B cell (primary cell): ENCODE results near the gene IDS. TPM values are rescaled to one million over a fixed set of nuclear protein-coding genes. Genes with fewer than 3 reads are reported as not detected.
A peak's percentile ranks its signal among the peaks of the same experiment; 100 is the strongest.
"Not testable (repeated sequence)": the region's sequence is repeated elsewhere in the genome, so short reads cannot be mapped to it uniquely, and the experiment has no call there.

ENCODE experiments used
- ATAC-seq: fragments of 200-7000 bp; cut with Tn5 transposase; one replicate; pipeline ENCODE4 v1.10.0; 2021; ENCODE audit warnings: low read depth, mild to moderate bottlenecking, moderate number of reproducible peaks, moderate library complexity
- CTCF ChIA-PET: fragments of 350-600 bp; sonication (Branson Sonifier 250); formaldehyde crosslinking; loops from one replicate; lab custom pipeline; 2021; ENCODE audit warnings: antibody characterized with exemption, inconsistent platforms; lab: Charles Lee
- POLR2A ChIA-PET: fragments of 350-600 bp; sonication (Branson Sonifier 250); formaldehyde crosslinking; loops from one replicate; lab custom pipeline; 2021; ENCODE audit warnings: antibody characterized with exemption; lab: Charles Lee
- DNase-seq: peaks from one replicate; pipeline ENCODE4 v3.0.0; 2013
- H2AFZ ChIP-seq: 2 replicates; pipeline ENCODE4 v1.6.1; 2012; ENCODE audit warnings: mild to moderate bottlenecking, low read depth, low read length; ENCODE audit not compliant: insufficient read depth, poor library complexity, severe bottlenecking
- H3K27ac ChIP-seq, 2 donors: 1 replicate in 1 of 2; 2 replicates in 1 of 2; pipeline ENCODE4 v1.5.1; 2012 to 2013; ENCODE audit warnings: low read length in 2 of 2, mild to moderate bottlenecking in 2 of 2, moderate library complexity in 1 of 2
- H3K27me3 ChIP-seq, 4 experiments: fragments of 200-600 bp in 1 of 4; sonication (generic) in 1 of 4; replicated peaks in 1 of 4; 1 replicate in 2 of 4; 2 replicates in 2 of 4; pipeline versions ENCODE4 v1.6.1 to v1.7.0; 2013 to 2016; ENCODE audit warnings: low read length in 3 of 4, mild to moderate bottlenecking in 2 of 4, mixed read lengths in 1 of 4, moderate library complexity in 1 of 4; ENCODE audit not compliant: insufficient read depth in 4 of 4, control insufficient read depth in 3 of 4; ENCODE audit errors: control extremely low read depth in 1 of 4
- H3K36me3 ChIP-seq, 2 experiments: replicated peaks in 1 of 2; 1 replicate in 1 of 2; 2 replicates in 1 of 2; pipeline versions ENCODE4 v1.6.1 to v1.7.1; 2013; ENCODE audit warnings: low read length in 1 of 2; ENCODE audit not compliant: insufficient read depth in 2 of 2, control insufficient read depth in 1 of 2; ENCODE audit errors: control extremely low read depth in 1 of 2, extremely low read depth in 1 of 2
- H3K4me1 ChIP-seq, 2 donors: fragments of 200-600 bp in 1 of 2; sonication (generic) in 1 of 2; 1 replicate in 1 of 2; 2 replicates in 1 of 2; pipeline versions ENCODE4 v1.5.1 to v1.6.1; 2013 to 2017; ENCODE audit warnings: low read length in 2 of 2; ENCODE audit not compliant: control insufficient read depth in 2 of 2, insufficient read depth in 2 of 2
- H3K4me2 ChIP-seq: replicated peaks from 2 replicates; pipeline ENCODE3; 2012; ENCODE audit warnings: mild to moderate bottlenecking, low read depth, low read length; ENCODE audit not compliant: poor library complexity, severe bottlenecking
- H3K4me3 ChIP-seq, 5 experiments: fragments of 200-600 bp in 1 of 5; sonication (generic) in 1 of 5; 1 replicate in 3 of 5; 2 replicates in 2 of 5; pipeline versions ENCODE4 v1.5.1 to v1.7.0; 2011 to 2016; ENCODE audit warnings: low read length in 4 of 5, mild to moderate bottlenecking in 4 of 5, low read depth in 2 of 5, control low read depth in 1 of 5, moderate library complexity in 1 of 5; ENCODE audit not compliant: insufficient read depth in 1 of 5; ENCODE audit errors: control extremely low read depth in 1 of 5, extremely low read depth in 1 of 5
- H3K79me2 ChIP-seq: fragments of 200-600 bp; sonication (generic); one replicate; pipeline ENCODE4 v1.6.0; 2016; ENCODE audit warnings: low read length; ENCODE audit not compliant: control insufficient read depth, insufficient read depth
- H3K9ac ChIP-seq: fragments of 200-600 bp; sonication (generic); 2 replicates; pipeline ENCODE4 v1.6.1; 2017; ENCODE audit warnings: mild to moderate bottlenecking, low read length, moderate library complexity
- H3K9me3 ChIP-seq, 3 donors: one replicate each; pipeline versions ENCODE4 v1.6.1 to v1.7.1; 2013; ENCODE audit warnings: low read length in 2 of 3; ENCODE audit not compliant: control insufficient read depth in 2 of 3, insufficient read depth in 1 of 3; ENCODE audit errors: control extremely low read depth in 1 of 3
- H4K20me1 ChIP-seq: 2 replicates; pipeline ENCODE4 v1.6.0; 2012; ENCODE audit warnings: mild to moderate bottlenecking, low read length; ENCODE audit not compliant: insufficient read depth, control insufficient read depth, poor library complexity, severe bottlenecking
- H3K27ac Mint-ChIP-seq: one replicate; pipeline ENCODE4 v1.8.0; 2021; ENCODE audit warnings: mixed read lengths
- H3K27me3 Mint-ChIP-seq: one replicate; pipeline ENCODE4 v1.8.0; 2021; ENCODE audit warnings: mixed read lengths
- H3K4me1 Mint-ChIP-seq: one replicate; pipeline ENCODE4 v1.8.0; 2021; ENCODE audit warnings: mixed read lengths
- H3K4me3 Mint-ChIP-seq: one replicate; pipeline ENCODE4 v1.8.0; 2021; ENCODE audit warnings: mixed read lengths
- H3K9me3 Mint-ChIP-seq: one replicate; pipeline ENCODE4 v1.8.0; 2022; ENCODE audit warnings: mixed read lengths; ENCODE audit not compliant: insufficient read depth
- EZH2 ChIP-seq: IDR thresholded peaks from 2 replicates; pipeline ENCODE4 v1.6.1; 2012; ENCODE audit warnings: borderline replicate concordance, low read depth, mild to moderate bottlenecking, moderate library complexity, low read length; ENCODE audit not compliant: insufficient read depth, poor library complexity, severe bottlenecking
- WGBS: methylation state at CpG from one replicate; pipeline ENCODE4 v1.1.5; 2013; ENCODE audit warnings: missing lambda C conversion rate; ENCODE audit not compliant: insufficient coverage; 5-methylcytosine and 5-hydroxymethylcytosine counted together
- intact Hi-C: fragments of 100-400 bp; cut with micrococcal nuclease; formaldehyde crosslinking; loops from one replicate; pipeline ENCODE4 v1.10.0; 2022
- polyA plus RNA-seq: library from polyadenylated mRNA; depleted of rRNA; stranded (reverse); fragments of >200 nt; gene quantifications from 2 replicates; pipeline ENCODE4 v1.2.3, GENCODE V29; 2012
- total RNA-seq, 2 donors: library from RNA; stranded (reverse); fragments of 120-200 nt in 1 of 2; gene quantifications; 1 replicate in 1 of 2; 2 replicates in 1 of 2; pipeline versions ENCODE4 v1.2.3 to v1.2.4, GENCODE V29; 2013 to 2022
- TF ChIP-seq, protein P1 (sequence below): fragments of 200-600 bp; IDR thresholded peaks from one replicate; pipeline ENCODE4 v1.8.0; 2022; ENCODE audit warnings: antibody characterized with exemption, mild to moderate bottlenecking

IDS gene
- total and polyA plus RNA-seq, 2 donors (not counting 1 experiment from before 2014, with no cell fraction given): 85.3 to 169 TPM

DNA sequence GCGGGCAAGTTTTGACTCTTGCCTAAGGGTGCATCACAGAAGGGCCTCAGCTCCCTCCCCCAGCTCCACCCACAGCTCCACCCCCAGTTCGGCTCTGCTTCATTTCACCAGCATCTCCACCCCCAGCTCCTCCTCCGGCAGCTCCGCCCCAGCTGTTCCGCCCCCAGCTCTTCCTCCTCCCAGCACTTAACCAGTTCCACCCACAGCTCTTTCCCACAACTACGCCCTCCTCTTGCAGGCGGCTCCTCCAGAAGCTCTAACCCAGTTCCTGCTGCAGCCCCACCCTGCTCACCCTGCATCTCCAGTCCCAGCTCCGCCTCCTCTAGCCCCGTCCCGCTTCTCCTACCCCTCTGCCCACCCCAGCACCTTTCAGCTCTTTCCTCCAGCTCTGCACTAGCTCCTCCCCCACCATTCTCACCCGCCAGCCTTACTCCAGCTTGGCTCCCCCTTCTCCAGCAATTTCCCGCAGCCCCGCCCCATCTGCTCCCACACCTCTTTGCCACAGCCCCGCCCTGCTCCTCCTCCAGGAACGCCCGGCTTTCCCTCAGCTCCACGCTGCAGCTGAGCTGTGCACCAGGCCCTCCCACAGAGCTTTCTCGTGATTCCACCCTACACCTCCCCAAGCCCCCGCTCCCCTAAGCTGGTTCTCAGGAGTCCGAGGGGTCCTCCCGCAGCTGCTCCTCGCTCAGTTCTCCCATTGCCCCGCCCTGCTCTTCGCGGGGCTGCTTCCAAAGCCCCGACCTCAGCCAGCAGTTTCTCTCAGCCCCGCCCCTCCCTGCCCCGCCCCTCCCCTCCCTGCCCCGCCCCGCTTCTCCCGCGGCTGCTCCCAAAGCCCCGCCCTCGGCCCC, 34.4 kb upstream of the IDS start:
- peak overlapping the region; percentile 89 for H3K27ac Mint-ChIP-seq

DNA sequence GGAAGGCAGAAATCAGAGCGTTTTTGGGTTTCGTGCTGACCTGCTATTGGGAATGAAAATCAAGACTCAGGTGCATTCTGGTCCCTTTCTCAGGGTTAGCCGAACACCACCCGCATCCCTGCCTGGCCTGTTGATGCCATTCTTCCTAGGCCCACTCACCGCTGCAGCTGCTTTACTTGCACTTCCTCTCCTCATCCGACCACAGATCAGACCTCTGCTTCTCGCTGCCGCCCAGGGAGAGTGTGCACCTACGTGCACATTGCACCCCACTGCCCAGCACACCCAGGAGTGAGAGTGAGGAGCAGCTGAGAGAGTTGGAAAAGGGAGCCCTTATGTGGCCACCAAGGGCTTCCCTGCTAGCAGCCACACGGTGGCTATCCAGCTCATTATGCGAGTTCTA, 32.4 kb upstream of the IDS start:
- peaks cover 12% of the 10 kb centered on the region for H3K4me1 Mint-ChIP-seq
- not testable (repeated sequence) for H3K4me3 Mint-ChIP-seq

More for the DNA sequence above, 34.4 kb upstream of the IDS start:
- TF ChIP-seq EZH2: no peak
- TF ChIP-seq, protein P1, sequence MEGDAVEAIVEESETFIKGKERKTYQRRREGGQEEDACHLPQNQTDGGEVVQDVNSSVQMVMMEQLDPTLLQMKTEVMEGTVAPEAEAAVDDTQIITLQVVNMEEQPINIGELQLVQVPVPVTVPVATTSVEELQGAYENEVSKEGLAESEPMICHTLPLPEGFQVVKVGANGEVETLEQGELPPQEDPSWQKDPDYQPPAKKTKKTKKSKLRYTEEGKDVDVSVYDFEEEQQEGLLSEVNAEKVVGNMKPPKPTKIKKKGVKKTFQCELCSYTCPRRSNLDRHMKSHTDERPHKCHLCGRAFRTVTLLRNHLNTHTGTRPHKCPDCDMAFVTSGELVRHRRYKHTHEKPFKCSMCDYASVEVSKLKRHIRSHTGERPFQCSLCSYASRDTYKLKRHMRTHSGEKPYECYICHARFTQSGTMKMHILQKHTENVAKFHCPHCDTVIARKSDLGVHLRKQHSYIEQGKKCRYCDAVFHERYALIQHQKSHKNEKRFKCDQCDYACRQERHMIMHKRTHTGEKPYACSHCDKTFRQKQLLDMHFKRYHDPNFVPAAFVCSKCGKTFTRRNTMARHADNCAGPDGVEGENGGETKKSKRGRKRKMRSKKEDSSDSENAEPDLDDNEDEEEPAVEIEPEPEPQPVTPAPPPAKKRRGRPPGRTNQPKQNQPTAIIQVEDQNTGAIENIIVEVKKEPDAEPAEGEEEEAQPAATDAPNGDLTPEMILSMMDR: no peak
- WGBS: 0% methylated on average over 12 of the region's 34 CpGs
- peaks cover 6 to 13% of the 10 kb centered on the region in 2 donors for H3K4me1 ChIP-seq
- H3K27ac ChIP-seq: peak overlapping the region; percentile 64 to 73
- H3K9me3 Mint-ChIP-seq: no peaks in the 10 kb centered on the region
- ATAC-seq (peak; percentile 51), DNase-seq (peak; percentile 91)
- peaks cover 12% of the 10 kb centered on the region for H3K4me1 Mint-ChIP-seq
- H3K27me3 Mint-ChIP-seq: no peaks in the 10 kb centered on the region
- H3K27me3 ChIP-seq: no peaks in the 10 kb centered on the region
- intact Hi-C loops: loop anchor here (1.0 kb wide), 2 partner anchors 8 to 34 kb away; partner anchors contain the start of gene IDS
- POLR2A ChIA-PET: interaction anchor here (0.8 to 2.4 kb wide), 6 partner anchors 9 to 1628 kb away, joined by 3 to 59 read pairs (median 6); partner anchors contain the start of genes EOLA2, FMR1 and IDS
- no peaks in the 10 kb centered on the region for H4K20me1 ChIP-seq
- no peaks in the 10 kb centered on the region for H3K9me3 ChIP-seq
- peak overlapping the region; percentile 89 for H3K4me3 Mint-ChIP-seq
- peaks cover 7% of the 10 kb centered on the region for H3K79me2 ChIP-seq
- peak overlapping the region; percentile 65 for H3K9ac ChIP-seq
- H3K4me3 ChIP-seq: peak overlapping the region in 4 of 5 experiments; percentile 54 to 70 (median 60)
- peak overlapping the region; percentile 6 for H2AFZ ChIP-seq
- CTCF ChIA-PET: interaction anchor here (0.7 to 3.5 kb wide), 10 partner anchors 8 to 401 kb away, joined by 3 to 20 read pairs (median 4); partner anchors contain the start of gene IDS
- H3K36me3 ChIP-seq: no peaks in the 10 kb centered on the region
- H3K4me2 ChIP-seq: peak overlapping the region; percentile 78

DNA sequence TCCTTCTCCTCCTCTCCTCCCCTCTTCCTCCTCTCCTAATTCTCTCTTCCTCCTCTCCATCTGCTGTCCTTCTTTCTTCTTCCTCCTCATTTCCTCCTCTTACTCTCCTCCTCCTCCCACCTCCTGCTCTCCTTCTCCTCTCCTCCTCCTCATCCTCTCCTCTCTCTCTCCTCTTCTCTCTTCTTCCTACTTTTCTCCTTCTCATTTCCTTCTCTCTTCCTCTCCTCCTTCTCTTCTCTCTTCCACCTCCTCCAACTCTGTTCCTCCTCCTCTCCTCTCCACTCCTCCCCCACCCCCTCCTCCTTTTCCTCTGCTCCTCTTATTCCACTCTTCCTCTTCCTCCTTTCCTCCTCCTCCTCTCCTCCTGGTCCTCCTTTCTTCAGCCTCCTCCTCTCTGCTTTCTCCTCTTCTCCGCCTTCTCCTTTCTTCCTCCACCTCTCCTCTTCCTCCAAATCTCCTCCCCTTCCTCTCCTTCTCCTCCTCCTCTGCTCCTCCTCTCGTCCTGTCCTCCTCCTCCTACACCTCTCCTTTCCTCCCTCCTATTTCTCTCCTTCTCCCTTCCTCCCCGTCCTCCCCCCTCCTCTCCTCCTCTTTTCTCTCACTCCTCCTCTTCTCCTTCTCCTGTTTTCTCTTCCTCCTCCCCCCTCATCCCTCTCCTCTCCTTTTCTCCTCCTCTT, 30.0 kb upstream of the IDS start:
- not testable (repeated sequence) for ATAC-seq

More for the DNA sequence above, 32.4 kb upstream of the IDS start:
- H3K4me1 ChIP-seq: peaks cover 6 to 13% of the 10 kb centered on the region in 2 donors
- WGBS: no CpG with 5 or more reads among the region's 11 CpGs
- H4K20me1 ChIP-seq, intact Hi-C loops, H3K36me3 ChIP-seq, H3K27me3 Mint-ChIP-seq, H3K27me3 ChIP-seq, H3K79me2 ChIP-seq, H3K9me3 Mint-ChIP-seq, H3K9me3 ChIP-seq, H3K9ac ChIP-seq, H3K4me3 ChIP-seq, H3K27ac Mint-ChIP-seq, CTCF ChIA-PET, H3K4me2 ChIP-seq, ATAC-seq, H3K27ac ChIP-seq, H2AFZ ChIP-seq: not testable (repeated sequence)
- DNase-seq: peak; percentile 27
- POLR2A ChIA-PET: interaction anchor here (0.6 kb wide), 1 partner anchor 26 kb away, joined by 3 read pairs; no protein-coding TSS in a partner anchor

More for the DNA sequence above, 30.0 kb upstream of the IDS start:
- H3K9ac ChIP-seq, H3K79me2 ChIP-seq, H3K4me3 ChIP-seq, H3K9me3 Mint-ChIP-seq, CTCF ChIA-PET, H3K4me3 Mint-ChIP-seq, H3K9me3 ChIP-seq, H3K27ac Mint-ChIP-seq, H3K36me3 ChIP-seq, intact Hi-C loops, POLR2A ChIA-PET, H3K4me1 ChIP-seq, H3K4me2 ChIP-seq, H3K27me3 ChIP-seq, H3K27me3 Mint-ChIP-seq, H4K20me1 ChIP-seq, H2AFZ ChIP-seq, DNase-seq, H3K27ac ChIP-seq: not testable (repeated sequence)
- 94% methylated on average over 3 of the region's 3 CpGs for WGBS
- peaks cover 17% of the 10 kb centered on the region for H3K4me1 Mint-ChIP-seq
